Activated CD4-positive, alpha-beta T cell treated with anti-CD3 and anti-CD28 coated beads, Interleukin-2, amount 50 U/mL, for 48 hours (primary cell): ENCODE measurements around the gene TKTL1.

Experiments
- DNase-seq, 2 experiments: peaks; one replicate each; pipeline ENCODE4 v3.0.0-alpha.2; 2020

Gene TKTL1

GRCh38 chrX:154365052-154365600, 69.5 kb downstream of the TKTL1 start:
- no peak for DNase-seq

DNA sequence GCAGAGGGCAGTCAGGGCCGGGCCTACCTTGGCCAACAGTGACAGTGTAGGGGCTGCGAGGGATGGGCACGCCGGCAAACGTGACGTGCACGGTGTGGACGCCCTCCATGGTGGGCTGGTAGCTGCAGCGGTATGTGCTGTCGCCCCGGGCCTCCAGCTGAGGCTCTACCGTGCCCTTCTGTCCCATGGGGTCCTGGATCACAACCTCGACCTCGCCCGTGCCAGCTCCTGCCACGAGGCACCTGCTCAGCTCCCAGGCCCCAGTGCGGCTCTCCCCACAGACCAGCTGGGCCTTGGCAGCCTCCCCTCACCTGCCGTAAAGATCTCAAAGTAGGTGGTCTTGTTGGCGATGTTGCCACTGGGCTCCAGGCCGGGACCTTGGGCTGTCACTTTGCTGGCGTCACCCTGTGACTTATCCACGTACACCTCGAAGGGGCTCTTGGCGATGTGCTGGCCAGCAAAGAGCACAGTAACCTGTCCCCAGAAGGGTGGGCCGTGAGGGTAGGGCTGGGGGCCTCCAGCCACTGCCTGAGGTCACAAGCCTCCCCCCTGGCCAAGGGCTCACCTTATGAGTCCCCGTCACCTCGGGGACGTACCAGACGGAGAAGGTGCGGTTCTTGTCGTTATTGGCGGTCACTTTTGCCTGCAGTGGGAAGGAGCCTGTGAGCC, 70.5 kb downstream of the TKTL1 start:
- no peak for DNase-seq

- no peak for DNase-seq
These were observed 71.1 kb downstream of the TKTL1 start for GRCh38 chrX:154366666-154367055.

- DNase-seq: no peak
These were observed 72.1 kb downstream of the TKTL1 start for GRCh38 chrX:154367474-154368308.

- DNase-seq: peak; percentile 89 to 93
These were observed 73.2 kb downstream of the TKTL1 start for GRCh38 chrX:154368630-154369448.

DNA sequence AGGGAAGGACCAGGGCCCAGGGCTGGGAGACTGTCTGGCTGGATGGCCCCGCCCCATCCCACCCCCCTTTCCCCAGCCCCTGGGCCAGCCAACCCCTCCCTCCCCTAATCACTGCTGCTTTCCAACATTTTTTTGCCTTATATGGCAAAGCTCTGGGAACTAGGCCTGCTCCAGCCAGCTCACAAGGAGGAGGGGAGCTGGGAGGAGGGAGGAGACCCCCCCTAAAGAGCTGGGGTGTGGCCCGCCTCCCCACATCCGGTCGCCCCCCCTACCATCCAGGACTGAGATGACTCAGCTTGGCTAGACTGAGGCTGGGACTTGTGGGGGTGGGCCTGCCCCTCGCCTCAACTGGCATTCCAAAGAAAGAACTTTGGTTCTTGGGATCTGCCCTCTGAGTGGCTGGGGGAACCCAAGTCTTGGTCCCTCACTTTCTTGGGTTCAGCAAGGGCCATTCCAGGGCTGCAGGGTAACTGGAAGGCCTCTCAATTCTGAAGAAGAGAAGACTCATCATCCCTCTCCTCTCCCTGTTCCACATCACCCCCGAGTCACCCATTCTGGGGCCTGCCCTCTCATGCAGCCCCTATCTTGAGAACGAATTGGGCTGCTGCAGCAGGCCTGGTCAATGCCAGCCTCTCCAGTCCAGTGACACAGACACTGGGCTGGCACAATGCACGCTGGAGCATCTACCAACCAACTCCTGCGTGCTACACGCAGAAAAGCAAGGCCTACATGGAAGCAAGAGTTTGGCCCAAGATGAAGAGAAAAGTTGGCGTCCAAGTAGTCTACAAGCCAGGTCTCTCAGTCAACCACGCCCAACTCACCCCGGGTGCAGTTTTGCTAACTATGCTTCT, 74.1 kb downstream of the TKTL1 start:
- DNase-seq: peak; percentile 73 to 78

DNA sequence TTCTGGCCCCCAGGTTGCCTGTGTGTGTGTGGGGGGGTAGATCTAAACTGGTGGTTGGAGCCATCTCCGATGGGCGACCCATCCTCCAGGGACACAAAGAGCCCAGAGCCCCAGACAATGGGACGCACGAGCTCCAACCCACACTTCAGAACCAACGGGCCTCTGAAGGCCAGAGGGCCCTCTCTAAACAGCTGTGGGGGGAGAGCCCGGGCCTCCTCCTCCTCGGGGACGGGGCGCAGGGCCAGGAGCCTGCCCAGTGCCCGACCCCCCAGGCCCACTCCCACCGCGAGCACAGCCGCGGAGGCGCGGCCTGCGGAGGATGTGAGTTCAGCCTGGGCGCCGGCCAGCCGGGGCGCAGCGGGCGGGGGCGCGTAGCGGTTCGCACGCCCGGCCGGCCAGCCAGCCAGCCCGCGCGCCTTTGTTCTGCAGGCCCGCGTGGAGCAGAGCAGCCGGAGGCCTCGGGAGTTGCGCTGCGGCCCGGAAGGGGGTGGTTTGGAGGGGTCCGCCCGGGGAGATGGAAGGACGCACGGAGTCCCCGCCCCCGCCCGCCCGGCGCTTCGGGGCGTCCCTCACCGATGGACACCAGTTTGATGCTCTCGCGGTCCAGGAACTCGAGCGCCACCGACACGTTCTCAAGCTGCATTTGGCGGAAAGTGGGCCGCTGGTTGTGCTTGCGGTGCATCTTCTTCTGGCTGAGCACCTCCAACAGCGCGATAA, 74.9 kb downstream of the TKTL1 start:
- DNase-seq: no peak

GRCh38 chrX:154371017-154371788, 75.6 kb downstream of the TKTL1 start:
- peak; percentile 92 to 93 for DNase-seq

GRCh38 chrX:154371789-154372300, 76.2 kb downstream of the TKTL1 start:
- no peak for DNase-seq

DNA sequence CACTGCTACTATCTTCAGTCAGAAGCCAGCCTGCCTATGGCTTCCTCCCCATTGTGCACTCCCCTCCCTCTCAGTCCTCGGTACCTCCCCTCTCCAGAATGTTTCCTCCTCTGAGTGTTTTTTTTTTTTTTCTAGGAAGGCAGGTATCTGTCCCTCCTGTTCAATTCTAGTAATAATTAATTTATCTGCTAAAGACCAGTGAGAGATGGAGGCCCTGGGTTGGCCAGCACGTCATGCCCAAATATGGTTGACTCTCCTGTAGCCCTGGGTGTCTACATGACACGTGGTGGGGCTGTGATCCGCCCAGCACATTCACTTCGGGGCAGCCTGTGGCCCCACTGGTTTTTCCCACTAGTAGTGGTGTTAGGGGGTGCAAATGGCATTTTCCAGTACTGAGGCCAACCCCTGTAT, 77.0 kb downstream of the TKTL1 start:
- peak; percentile 46 to 57 for DNase-seq

DNA sequence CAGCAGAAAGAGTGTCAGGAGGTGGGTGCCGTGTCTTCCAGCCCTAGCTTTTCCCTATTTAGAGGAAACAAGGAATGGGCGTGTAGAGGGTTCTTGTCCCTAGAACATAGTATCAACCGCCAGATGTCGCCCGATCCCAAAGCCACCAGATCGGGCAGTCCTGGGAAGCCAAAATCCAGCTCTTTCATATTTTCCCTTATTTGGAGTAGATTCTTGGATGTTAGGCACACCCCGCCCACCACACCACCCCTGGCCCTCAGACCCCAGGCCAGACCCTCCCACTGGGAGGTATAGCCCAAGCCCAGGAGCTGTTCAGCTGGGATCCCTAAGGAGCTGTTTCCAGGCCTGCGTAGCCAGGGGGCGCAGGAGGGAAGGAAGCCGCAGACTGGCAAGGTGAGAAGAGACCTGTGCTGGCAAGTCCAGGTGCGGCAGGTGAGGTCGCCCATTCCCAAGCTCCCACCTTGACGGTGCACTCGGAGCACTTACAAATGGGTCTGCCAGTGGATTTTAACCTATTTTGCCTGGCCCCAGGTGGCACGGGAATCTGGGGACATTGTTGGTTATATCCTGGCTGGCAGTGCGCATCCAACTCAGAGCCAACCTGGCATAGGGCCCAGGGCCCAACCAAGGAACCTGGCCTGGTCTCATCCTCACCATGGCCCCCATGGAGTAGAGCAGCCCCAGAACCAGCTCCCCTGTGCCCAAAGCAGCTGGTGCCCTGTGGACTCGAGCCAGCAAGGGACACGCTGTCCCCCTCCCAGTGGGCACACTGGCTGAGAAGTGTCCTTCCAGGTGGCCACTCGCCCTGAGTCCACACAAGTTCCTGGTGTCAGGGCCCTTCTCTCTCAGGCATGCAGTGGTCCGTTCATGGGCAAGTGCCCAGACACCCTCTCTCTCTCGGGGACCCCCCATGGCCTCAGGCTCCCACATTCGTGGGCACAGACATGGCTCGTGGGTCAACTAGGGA, 78.0 kb downstream of the TKTL1 start:
- peak; percentile 37 to 41 for DNase-seq

DNA sequence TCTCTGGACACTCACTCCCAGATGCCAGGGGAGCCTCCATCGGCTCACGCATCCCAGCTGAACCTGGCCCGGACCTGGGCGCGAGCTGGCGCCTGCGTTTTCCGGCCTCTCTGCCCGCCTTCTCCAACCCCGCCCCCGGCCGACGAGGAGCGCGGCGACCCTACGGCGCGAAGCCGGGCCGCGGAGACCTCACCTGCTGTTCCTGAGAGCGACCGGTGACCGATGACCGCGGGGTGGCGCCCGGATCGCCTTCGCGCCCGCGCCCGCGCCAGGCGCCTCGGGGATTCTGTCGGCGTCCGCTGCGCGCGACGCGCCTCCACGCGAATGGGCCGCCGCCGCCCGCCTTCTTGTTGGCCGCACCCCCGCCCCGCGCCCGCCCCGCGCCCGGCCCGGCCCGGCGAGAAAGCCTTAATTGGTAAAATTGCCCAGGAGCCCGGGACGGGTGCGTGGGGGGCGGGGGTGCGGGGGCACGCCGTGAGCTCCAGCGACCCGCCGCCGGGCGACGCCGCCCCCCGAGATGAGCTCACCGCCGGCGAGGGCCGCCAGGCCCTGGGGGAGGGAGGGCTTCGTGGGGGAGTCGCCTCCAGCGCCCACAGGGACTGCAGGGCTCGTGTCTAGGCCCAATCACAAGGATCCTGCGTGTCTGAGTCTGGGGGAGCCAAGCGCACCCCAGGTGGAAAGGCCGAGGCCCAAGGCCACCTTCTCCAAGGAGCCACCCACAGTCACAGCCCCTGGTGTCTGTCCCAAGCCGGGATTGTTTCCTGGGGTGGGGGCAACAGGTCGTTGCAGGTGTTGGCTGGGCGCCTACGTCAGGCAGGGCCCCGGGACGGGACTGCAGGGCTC, 78.9 kb downstream of the TKTL1 start, which contains the start of gene FLNA:
Gene FLNA (minus strand): TSS at position 322 of the 843 bp plus-strand sequence. CDS start 3,389 bp downstream, outside the sequence.
- DNase-seq: peak; percentile 33 to 50

- no peak for DNase-seq
These were observed 79.5 kb downstream of the TKTL1 start for GRCh38 chrX:154375156-154375504.

DNA sequence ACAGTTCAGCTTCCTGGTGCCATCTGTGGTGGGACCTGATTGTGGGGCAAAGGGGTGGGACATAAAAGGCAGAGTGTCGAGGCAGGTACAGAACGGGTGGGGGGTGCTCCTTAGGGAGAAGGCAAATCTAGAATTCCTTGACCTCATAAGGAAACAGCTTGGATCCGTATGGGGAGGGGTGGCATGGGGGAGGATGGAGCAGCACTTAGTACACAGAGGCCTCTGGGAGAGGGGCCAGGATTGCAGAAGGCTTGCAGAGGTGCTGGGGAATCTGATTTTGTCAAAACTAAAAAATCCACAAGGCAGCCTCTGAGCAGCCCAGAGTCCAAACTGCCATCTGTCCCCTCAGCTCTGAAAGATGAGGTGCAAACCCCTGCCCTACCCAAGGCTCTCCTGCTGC, 81.2 kb downstream of the TKTL1 start:
- DNase-seq: no peak

DNA sequence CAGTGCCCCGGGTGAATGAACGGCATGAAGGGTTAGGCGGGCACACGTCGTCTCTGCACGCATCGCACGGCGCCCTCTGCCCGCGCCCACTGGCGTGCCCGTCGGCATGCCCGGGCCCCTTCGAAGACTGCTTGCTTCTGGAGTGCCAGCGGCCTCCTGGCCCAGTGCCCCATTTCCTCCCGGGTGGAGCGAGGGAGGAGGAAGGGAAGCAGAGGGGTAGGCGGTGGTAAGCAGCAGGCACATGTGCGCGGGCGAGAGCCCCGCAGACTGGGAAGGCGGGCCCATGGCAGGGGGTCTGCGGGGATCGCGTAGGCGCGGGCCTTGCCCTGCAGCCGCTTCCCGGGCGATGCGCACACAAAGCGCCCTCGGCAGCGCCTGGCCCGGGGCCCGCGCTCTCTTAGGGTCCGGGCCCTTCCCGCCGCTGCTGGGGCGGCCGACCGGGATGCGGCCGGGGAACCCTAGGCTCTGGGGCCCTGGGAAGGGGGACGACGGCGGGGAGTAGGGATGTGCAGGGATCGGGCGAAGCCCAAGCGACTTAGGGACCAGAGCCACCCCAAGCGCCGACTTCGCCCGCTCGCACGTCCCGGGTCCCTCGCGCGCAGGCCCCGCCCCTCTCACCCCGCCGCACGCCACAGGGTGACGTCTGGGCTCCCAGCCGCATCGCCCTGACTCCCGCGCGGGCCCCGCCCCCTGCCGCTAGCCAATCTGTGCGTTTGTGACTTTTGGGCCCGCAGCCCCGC, 82.6 kb downstream of the TKTL1 start:
- peak in 1 of 2 experiments; percentile 43 for DNase-seq

DNA sequence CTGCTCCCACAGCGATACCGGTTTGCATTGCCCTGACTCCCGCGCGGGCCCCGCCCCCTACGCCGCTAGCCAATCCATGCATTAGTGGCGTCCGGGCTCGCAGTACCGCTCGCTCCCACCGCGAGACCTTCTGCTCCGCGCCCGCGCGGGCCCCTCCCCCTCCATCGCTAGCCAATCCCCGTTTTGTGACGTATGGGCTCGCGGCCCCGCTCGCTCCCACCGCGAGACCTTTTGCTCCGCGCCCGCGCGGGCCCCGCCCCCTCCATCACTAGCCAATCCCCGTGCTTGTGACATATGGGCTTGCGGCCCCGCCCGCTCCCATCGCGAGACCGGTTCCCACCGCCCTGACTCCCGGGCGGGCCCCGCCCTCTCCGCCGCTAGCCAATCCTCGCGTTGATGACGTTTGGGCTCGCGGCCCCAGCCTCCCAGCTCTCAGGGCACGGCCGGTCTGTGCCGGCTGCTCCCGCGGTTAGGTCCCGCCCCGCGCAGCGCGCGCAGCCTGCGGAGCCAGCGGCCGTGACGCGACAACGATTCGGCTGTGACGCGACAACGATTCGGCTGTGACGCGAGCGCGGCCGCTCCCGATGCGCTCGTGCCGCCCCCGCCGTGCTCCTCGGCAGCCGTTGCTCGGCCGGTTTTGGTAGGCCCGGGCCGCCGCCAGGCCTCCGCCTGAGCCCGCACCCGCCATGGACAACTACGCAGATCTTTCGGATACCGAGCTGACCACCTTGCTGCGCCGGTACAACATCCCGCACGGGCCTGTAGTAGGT, 83.4 kb downstream of the TKTL1 start, which contains the start of gene EMD:
Gene EMD (plus strand): TSS at position 497 of the 770 bp plus-strand sequence. CDS start 190 bp downstream, at position 687.
- peak; percentile 94 to 95 for DNase-seq
